ENCODE results near the gene CTCFL.

CTCFL gene

DNA sequence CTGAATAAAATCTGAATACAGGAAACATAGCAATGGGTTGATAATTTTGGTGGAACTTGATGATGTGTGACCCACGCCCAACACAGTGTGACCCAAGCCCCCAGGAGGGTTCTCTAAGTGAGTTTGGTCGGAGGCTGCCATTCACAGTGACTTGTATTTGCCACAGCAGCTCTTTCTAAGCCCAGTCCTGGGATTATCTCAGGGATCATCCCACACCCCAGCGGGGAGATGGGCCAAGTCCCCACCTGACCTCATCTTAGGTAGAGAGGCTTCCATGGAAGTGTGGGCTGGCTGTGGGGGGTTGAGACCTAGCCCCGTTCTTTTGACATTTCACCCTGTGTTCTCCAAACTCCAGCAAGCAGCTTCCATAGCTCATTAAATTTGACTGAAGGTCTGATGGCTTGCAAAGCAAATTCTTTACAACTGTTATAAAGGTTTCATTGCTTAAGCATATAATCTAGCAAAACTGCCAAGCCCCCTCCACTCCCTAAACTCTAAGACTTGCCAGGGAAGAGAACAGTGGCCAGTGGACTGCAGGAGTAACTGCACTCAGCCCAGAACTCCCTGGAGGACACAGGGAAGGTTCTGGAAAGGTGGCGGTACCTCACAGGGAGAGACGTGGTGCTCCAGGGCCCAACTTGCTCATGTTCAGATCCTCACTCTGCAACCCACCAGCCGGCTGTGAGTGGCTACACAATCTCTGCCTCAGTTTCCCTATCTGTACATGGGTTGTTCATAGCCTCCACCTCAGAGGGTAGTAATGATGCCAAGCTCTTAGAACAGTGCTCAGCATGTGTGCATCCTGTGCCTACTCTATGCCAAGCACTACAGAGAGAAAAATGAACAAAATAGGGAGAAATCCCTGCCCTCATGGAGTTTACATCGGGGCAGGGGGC, 35.0 kb upstream of the CTCFL start:
- DNase-seq (ENCODE audit: low read depth in 2 of 2) = no peak

DNA sequence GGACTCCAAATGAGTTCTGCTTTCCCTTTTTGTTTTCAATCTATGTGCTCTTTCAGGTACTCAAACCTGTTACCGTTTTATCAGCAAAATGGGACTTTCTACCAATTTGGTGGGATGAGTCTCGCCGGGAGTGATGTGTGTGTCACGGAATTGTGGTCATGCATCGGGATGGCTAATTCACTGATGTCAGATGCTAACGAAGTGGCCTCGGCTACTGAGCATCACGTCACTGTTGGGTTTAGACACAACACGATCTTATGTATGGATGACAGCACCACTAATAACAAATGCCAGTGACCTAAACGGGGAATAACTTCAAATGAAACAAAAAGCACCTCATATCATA, 34.3 kb upstream of the CTCFL start:
- DNase-seq (ENCODE audit: low read depth in 2 of 2) = no peak

GRCh38 chr20:57558614-57559288, 33.8 kb upstream of the CTCFL start:
- no peak for DNase-seq (ENCODE audit: low read depth in 2 of 2)

DNA sequence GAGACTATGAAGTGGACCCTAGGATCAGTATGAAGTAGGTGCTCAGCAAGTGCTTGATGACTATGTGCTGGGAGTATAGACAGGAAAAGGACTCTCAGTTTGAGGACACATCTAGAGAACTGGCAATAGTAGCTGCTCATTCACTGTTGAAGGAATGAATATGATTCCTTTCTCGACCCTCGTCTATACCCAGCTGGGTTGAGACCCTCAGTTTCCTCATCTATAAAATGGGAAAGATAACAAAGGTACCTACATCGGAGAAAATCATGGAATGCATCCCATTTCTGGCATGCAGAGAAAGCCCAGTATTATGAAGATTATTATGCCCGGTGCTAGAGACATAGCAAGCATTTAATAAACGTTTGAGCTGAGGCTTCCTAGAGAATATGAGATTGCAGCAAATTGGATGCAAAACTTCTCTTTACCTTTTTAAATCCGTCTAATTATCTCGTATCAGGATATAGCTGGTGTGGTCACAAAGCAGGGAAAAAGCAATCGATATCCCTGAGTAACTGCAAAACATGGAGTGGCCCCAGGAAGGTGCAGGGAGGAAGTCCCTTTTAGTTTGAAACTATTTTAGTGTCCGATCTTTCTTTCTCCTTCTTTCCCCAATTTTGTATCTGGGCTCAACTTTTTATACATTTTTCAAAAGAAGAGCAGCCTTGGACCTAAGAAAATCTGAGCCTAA, 33.1 kb upstream of the CTCFL start:
- no peak for DNase-seq (ENCODE audit: low read depth in 2 of 2)

GRCh38 chr20:57556980-57557274, 32.0 kb upstream of the CTCFL start:
- no peak for DNase-seq (ENCODE audit: low read depth in 2 of 2)

GRCh38 chr20:57555457-57556184, 30.7 kb upstream of the CTCFL start:
- DNase-seq (ENCODE audit: low read depth in 2 of 2) = no peak

DNA sequence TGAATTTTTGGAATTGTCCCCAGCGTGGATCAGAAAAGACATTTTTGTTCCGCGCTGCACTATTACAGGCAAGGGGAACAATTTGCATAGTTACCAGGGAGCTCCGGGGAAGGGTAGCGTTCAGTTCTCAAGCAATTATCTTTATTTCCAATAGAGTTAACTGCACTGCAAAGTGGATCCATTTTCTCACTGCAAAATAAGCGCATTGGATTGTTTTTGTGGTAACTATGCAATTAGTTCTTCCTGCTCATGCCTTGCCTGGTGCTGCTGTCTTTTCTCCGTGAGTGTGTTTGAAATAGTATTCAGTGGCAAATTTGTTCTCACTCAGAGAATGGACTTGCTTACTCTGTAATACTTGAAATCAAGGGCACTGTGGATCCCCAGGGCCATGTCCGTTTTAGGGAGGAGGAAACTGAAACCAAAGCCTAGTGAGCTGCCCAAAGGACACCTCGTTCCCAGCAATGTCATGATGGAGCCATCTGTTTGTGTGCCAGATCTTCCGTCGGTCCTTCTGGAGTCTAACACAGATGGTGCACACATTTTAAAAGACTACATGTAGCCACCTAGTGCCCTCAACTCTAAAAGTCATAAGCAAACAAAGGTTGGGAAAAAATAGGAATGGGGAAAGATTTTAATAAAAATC, 28.6 kb upstream of the CTCFL start:
- DNase-seq (ENCODE audit: low read depth in 2 of 2) = no peak

GRCh38 chr20:57552471-57552870, 27.5 kb upstream of the CTCFL start:
- no peak for DNase-seq (ENCODE audit: low read depth in 2 of 2)

- DNase-seq (ENCODE audit: low read depth in 2 of 2) = no peak
Measured at GRCh38 chr20:57548177-57549058, 23.5 kb upstream of the CTCFL start.

- DNase-seq (ENCODE audit: low read depth in 2 of 2) = no peak
Measured at GRCh38 chr20:57546956-57547649, 22.2 kb upstream of the CTCFL start.

DNA sequence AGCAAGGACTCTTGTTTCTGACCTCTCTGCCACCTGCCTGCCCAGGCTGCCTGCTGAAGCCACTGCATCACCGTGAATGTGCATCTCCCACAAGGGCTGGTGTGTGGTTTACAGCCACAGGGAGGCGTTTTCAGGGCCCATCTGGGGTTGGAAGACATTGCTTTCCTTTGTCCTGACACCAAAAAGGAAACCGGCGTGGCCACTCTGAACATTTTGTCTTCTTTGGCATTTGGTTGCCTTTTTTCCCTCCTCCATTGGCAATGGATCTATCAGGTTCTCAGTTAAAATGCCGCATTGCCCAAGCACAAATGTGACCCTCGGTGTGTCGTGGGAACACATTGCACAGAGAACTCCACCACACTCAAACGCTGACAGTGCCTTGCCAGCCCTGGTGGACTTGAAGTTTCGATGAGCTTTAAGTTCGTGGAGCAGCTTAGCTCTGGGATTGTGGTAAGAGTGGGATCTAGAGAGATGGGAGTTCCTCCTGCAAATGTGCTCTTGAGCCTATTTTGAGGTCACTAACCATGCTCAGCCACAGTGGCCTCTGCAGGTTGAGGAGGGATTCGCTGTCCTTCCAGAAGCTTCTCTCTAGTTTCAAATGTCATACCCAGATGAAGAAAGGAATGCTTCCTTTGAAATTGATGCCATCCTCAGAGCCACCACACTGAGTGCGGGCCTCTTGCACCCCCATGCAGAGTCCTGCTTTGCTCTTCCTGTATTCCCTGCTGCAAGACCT, 21.2 kb upstream of the CTCFL start:
- no peak for DNase-seq (ENCODE audit: low read depth in 2 of 2)

DNA sequence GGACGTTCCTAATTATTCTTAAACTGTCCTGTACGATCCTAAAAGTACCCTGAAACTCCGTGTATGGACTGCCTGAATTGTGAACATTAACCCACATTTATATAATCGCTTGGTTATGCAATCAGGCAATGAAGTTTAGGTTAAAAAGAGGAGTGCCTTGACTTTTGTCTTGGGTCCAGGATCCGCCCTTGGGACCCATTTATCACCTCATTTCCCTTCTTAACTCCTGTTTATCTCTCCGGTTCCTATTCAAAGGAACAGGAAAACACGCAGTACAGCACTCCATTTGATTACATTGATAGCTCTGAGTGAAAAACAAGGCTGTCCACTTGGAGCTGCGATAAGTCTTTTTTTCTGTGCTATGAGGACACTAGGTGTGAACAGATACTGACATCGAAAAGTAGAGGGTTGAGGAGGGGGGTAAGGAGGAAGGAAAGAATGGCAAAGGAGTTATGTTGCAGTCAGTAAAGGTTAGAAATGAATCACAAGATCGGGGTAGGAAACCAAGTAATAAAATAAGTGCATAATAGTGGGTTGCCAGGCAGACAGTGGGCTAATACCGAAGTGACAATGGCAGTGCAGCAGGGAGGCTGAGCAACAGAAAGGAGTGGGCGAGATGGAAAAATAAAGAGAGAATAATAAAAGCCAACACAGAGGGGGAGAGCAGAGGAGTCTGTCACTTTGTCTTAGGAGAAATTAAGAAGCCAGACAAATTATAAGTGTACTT, 20.1 kb upstream of the CTCFL start:
- DNase-seq (ENCODE audit: low read depth in 2 of 2) = no peak

DNA sequence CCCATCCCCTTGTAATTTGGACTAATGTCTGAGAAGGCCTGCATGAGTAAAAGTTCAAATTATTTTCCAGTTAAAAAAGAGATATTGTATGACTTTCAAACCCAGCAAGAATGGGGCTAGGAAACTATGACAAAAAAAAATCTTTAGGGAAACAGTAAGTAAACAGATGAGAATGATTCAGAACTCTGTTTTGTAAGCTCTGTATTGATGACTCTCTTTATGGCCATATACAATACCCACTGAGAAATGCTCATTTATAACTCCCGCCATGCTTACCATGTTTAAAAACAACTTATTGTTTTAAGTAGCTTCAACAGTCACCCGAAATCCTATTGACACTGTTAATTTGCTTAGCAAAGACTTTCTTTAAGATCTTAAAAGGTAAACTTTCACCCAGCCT, 18.8 kb upstream of the CTCFL start:
- DNase-seq (ENCODE audit: low read depth in 2 of 2) = no peak

DNA sequence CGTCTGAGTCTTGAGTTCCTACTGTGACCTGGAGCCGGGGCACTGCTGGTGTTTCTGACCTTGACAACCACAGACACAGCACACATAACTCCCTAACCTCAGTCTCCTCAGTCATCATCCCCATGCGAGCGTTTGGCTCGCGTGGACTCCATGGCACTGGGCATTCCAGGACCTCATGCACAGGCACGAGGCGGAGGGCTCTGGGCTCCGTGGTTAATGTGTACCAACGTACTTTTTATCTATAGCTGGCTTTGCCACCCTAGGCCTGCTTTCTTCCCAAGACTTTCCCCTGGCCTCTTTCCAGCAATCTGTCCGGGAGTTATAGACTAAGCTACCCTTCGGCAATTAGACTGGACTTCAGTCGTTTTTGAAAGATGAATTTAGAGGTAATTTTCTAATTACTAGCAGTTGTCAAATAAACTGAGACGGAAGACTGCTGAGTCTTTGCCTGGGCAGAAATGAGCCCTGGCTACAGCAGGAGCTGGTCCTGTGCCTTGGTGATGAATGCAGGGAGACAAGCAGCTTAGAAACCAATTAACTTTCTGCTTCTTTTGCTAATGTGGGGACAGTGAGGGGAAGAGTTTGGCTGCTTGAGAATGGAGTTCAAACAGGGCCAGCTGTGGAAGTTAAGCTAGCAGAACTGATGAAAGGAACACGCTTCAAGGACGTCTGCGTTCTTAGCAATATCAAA, 16.1 kb upstream of the CTCFL start:
- DNase-seq (ENCODE audit: low read depth in 2 of 2) = no peak

- no peak for DNase-seq (ENCODE audit: low read depth in 2 of 2)
Measured at GRCh38 chr20:57539889-57540288, 14.9 kb upstream of the CTCFL start.

GRCh38 chr20:57537822-57538221, 12.9 kb upstream of the CTCFL start:
- DNase-seq (ENCODE audit: low read depth in 2 of 2) = no peak

DNA sequence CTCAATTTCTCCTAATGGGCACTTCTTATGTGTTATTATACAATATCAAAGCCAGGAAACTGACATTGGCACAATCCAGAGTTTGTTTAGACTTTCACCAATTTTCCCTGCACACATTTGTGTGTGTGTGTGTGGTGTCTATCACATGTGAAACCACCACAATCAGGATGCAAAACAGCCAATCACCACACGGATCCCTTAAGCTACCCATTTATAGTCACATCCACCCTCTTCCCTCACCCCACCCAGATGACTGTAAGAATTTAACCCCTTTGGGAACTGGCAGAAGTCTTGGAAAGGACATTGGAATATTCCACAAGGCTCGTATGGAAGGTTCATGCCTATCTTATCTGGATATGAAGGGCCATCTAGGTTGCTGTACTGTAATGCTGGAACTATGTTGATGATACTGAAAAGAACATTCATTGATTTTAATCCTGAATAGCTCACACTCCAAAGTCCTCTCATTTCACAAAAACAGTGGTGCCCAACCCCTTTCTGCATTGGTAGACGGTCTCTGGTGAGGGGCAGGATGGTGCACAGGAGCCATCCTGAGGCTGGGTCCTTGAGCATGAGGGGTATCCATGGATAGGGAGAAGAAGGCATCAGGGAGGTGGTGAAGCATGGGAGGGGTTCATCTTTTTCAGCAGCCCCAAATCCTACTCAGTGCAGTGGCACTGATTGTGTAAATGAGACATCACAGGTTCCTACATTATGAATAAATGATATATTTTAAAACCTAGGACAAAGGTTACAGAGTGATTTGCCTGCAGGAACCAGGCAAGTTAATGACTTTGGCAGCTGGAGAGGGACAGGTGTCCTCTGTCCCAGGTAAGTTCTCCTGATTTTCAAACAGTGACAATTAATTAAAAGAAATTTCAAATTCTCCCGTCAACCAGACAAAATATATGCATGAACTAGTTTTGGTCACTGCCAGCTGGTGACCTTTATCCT, 12.1 kb upstream of the CTCFL start:
- DNase-seq (ENCODE audit: low read depth in 2 of 2) = no peak
